Kidney (tissue), 14 donors: ENCODE data around the gene LAMA5. TPM values are rescaled to one million over a fixed set of nuclear protein-coding genes. Genes with fewer than 3 reads are reported as not detected.

Source experiments
- DNase-seq, 5 donors: peaks; one replicate each; pipeline ENCODE4 v3.0.0-alpha.2; 2013 to 2020
- FAIRE-seq: peaks from 2 replicates; lab custom pipeline; 2012; peaks lifted over from hg19 to GRCh38; lab: Jason Lieb, UNC
- H3K27ac ChIP-seq, 2 donors: one replicate each; pipeline ENCODE4 v1.7.0; 2013; ENCODE audit warnings: low read depth in 2 of 2, low read length in 2 of 2, inconsistent platforms in 1 of 2
- H3K27me3 ChIP-seq: one replicate; pipeline ENCODE4 v1.7.1; 2013; ENCODE audit warnings: low read length, inconsistent platforms; ENCODE audit not compliant: control insufficient read depth, insufficient read depth
- H3K36me3 ChIP-seq, 3 donors: one replicate each; pipeline versions ENCODE4 v1.7.0 to v1.7.1; 2013; ENCODE audit warnings: low read length in 3 of 3, control low read depth in 1 of 3, inconsistent platforms in 1 of 3; ENCODE audit not compliant: insufficient read depth in 3 of 3, control insufficient read depth in 2 of 3
- H3K4me1 ChIP-seq, 3 donors: one replicate each; pipeline versions ENCODE4 v1.7.0 to v1.7.1; 2013; ENCODE audit warnings: low read length in 3 of 3, inconsistent platforms in 1 of 3, low read depth in 1 of 3; ENCODE audit not compliant: control insufficient read depth in 2 of 3, insufficient read depth in 2 of 3
- H3K4me3 ChIP-seq, 3 donors: one replicate each; pipeline versions ENCODE4 v1.7.0 to v1.8.1; 2013; ENCODE audit warnings: low read length in 3 of 3, control low read depth in 1 of 3, inconsistent platforms in 1 of 3
- H3K9ac ChIP-seq, 3 donors: one replicate each; pipeline versions ENCODE4 v1.7.0 to v1.7.1; 2013; ENCODE audit warnings: low read length in 3 of 3, control low read depth in 1 of 3, inconsistent platforms in 1 of 3
- H3K9me3 ChIP-seq, 3 donors: one replicate each; pipeline versions ENCODE4 v1.7.0 to v1.7.1; 2013; ENCODE audit warnings: low read length in 3 of 3, control low read depth in 1 of 3, inconsistent platforms in 1 of 3; ENCODE audit not compliant: control insufficient read depth in 2 of 3, insufficient read depth in 1 of 3
- CTCF ChIP-seq: IDR thresholded peaks from 3 replicates; pipeline ENCODE4 v1.5.1; 2012; ENCODE audit warnings: mild to moderate bottlenecking, moderate library complexity, borderline replicate concordance; ENCODE audit not compliant: insufficient read depth; ENCODE audit errors: extremely low read depth
- intact Hi-C: fragments of 100-400 bp; cut with DNase I; formaldehyde crosslinking; loops from one replicate; pipeline ENCODE4 v1.11.1; 2022
- polyA plus RNA-seq: library from polyadenylated mRNA; stranded (reverse); fragments of 350-450 nt; fragmentation: Illumina TruSeq; extraction: RNeasy Lipid Tissue Mini Kit (QIAGEN cat#74804); gene quantifications from one replicate; pipeline ENCODE4 v1.2.3, GENCODE V29; 2014; ENCODE audit warnings: low read depth, low replicate concordance; ENCODE audit not compliant: insufficient read depth
- total RNA-seq: library from RNA; stranded (reverse); fragmentation: NEBNext Ultra II Directional; extraction: Animal tissue kit (Norgen Biotek cat#: 25700); gene quantifications from one replicate; pipeline ENCODE4 v1.2.1, GENCODE V29; 2021
- donor health status: control.
- donor health status: control.
- donor health status: control.
- donor health status: control.
- donor health status: control.
- donor health status: DM: yes; HTN: yes; CAD: no.
- donor health status: Normal renal cell carcinoma (clear cell type).

Gene LAMA5
- total and polyA plus RNA-seq, 2 donors from 2014 or later: 94.0 to 342 TPM

- peaks cover 3 to 37% (median 35%) of the 10 kb centered on the region in 3 donors for H3K36me3 ChIP-seq
- no peak overlapping the region for H3K4me3 ChIP-seq
- TF ChIP-seq CTCF: no peak
- no peak for FAIRE-seq
- H3K9me3 ChIP-seq: no peaks in the 10 kb centered on the region
- H3K4me1 ChIP-seq: no peaks in the 10 kb centered on the region
- no peaks in the 10 kb centered on the region for H3K27me3 ChIP-seq
- no peak overlapping the region for H3K27ac ChIP-seq
- intact Hi-C loops: no loop called here
- no peak for DNase-seq
- no peak overlapping the region for H3K9ac ChIP-seq
Measured at GRCh38 chr20:62335532-62335931, 31.6 kb downstream of the LAMA5 start.

DNA sequence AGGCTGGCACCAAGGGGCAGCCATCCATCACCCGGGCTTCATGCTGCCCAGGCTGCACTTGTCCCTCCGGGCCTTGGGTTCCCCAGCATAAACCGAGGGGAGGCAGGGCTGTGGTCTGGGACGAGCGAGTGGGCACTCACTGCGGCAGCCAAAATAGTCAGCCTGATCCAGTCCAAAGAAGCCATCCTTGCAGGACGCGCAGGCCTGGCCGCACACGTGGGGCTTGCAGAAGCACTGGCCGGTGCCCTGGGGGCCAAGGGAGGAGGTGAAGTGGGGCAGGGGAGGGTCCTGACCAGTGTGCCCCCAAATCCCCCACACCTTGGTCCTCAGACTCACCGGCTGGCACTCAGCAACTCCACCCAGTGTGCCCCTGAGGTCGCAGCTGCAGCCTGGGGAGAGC lies 32.2 kb downstream of the LAMA5 start:
- FAIRE-seq: no peak
- H3K9ac ChIP-seq: no peak overlapping the region
- no peak overlapping the region for H3K4me3 ChIP-seq
- H3K4me1 ChIP-seq: no peaks in the 10 kb centered on the region
- H3K9me3 ChIP-seq: no peaks in the 10 kb centered on the region
- H3K27ac ChIP-seq: no peak overlapping the region
- intact Hi-C loops: no loop called here
- DNase-seq: no peak
- peaks cover 3 to 36% (median 33%) of the 10 kb centered on the region in 3 donors for H3K36me3 ChIP-seq
- no peak for TF ChIP-seq CTCF
- no peaks in the 10 kb centered on the region for H3K27me3 ChIP-seq

DNA sequence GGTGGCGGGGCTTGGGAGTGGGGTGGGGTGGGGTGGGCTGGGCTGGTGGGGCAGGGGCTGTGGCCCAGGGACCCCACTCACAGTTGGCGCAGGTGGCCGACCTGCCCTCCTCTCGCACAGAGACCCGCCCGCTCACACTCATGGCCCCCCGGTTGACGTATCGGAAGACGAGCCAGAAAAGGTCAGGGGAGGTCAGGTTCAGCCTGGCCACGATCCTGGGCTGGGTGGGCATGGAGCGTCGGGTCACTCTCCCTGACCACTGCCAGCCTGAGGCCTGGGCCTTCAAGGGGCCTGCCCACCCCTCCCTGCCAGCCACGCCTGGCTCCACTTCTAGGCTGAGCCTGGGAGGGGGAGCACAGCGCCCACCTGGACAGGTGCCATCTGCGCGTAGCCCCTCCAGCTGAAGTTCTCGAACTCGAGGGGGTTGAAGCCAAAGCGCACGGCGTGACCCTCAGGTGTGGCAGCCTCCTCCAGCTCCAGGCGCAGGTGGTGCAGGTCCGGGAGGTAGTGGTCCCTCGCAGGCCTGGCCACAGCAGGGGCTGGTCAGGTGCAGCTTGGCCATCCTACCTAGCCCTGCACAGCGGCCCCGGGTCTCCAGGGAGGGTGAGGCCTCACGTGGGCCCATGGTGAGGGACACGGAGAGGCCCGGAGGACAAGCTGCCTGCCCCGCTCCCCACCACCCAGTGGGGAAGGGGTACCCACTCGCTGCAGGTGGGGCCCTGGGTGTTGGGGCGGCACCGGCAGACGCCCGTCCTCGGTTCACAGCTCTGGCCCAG lies 33.1 kb downstream of the LAMA5 start:
- Histone ChIP-seq H3K27me3 (no peaks in the 10 kb centered on the region), H3K9ac (no peak overlapping the region), H3K4me3 (no peak overlapping the region), H3K27ac (no peak overlapping the region), H3K4me1 (no peaks in the 10 kb centered on the region), H3K9me3 (no peaks in the 10 kb centered on the region), H3K36me3 (peaks cover 3 to 33% (median 32%) of the 10 kb centered on the region in 3 donors)
- intact Hi-C loops: no loop called here
- no peak for DNase-seq
- no peak for TF ChIP-seq CTCF
- FAIRE-seq: no peak
